SHP77 (cell line): ENCODE results near the gene ATP2B3.

Experiments used
- DNase-seq, 2 experiments: peaks; one replicate each; lab custom pipeline; 2025; lab: John Stamatoyannopoulos, UW

ATP2B3 gene

DNA sequence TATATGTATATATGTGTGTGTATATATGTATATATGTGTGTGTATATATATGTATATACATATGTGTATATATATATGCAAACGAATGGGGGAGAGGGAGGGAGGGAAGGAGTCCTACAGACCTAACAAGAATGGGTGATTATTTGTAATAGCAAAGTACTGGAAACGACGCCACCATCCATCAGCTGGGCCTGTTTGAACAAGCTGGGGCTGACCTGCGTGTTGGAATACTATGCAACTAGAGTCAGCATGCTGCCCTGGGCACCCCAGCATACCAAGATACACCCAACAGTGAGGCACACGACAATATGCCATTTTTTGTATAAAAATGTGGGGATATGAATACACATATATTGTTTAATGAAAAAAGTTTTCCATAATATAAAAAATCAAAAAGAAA is 103.1 kb downstream of the ATP2B3 start:
- DNase-seq = no peak

DNA sequence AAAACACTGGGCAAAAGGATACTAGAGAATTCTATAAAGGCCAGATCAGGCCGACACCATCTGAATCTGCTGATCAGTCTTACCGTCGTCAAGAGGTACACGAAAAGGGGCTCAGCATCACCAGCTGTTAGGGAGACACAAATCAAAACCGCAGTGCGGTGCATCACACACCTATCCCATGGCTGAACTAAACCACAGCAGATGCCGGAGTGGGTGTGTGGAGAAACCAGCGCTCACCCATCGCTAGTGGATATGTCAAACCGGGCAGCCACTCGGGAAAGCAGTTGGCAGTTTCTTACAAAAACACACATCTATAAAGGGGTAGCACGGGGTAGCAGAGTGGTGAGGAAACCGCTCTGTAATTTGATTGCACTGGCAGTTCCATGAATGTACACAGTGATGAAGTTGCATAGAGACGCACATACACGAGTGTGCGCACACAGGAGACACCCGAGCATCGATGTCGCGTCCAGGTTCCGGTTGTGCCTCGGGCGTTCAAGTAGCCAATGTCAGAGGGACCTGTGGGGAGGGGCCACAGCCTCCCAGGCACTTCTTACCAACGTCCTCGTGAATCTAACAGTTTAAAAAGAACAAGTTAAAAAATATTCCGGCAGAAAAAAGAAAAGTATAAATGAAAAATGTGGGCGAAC is 104.6 kb downstream of the ATP2B3 start:
- no peak for DNase-seq

DNA sequence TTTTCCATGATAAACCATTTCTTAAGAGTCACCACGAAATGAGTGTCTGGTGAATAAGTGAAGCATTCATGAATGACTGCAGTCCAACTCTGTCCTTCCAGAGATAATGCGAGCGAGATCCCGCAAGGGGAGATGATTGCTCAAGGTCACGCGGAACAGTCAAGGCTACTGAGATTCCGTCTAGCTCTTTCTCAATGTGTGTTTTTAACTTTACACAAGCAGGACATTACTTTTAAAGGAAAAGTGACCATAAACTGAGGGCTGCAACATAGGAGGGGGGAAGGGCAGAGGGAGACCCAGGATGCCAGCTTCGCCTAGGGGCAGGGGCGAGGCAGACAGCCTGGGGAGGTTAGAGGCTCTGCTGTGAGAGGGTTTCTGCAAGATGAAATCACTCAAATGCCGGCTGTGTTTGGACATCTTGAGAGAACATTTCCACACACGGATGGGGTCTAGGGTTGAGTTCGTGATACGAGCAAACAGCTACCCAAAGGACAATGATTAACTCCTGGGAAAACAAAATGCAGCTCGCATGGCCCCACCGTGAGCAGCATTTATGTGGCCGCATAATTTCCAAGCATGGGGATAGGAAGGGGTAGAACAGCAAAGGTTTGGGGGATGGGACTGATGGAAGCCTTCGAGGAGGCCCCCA is 105.3 kb downstream of the ATP2B3 start:
- DNase-seq = no peak

GRCh38 chrX:153623310-153624029 is 106.0 kb downstream of the ATP2B3 start:
- no peak for DNase-seq

DNA sequence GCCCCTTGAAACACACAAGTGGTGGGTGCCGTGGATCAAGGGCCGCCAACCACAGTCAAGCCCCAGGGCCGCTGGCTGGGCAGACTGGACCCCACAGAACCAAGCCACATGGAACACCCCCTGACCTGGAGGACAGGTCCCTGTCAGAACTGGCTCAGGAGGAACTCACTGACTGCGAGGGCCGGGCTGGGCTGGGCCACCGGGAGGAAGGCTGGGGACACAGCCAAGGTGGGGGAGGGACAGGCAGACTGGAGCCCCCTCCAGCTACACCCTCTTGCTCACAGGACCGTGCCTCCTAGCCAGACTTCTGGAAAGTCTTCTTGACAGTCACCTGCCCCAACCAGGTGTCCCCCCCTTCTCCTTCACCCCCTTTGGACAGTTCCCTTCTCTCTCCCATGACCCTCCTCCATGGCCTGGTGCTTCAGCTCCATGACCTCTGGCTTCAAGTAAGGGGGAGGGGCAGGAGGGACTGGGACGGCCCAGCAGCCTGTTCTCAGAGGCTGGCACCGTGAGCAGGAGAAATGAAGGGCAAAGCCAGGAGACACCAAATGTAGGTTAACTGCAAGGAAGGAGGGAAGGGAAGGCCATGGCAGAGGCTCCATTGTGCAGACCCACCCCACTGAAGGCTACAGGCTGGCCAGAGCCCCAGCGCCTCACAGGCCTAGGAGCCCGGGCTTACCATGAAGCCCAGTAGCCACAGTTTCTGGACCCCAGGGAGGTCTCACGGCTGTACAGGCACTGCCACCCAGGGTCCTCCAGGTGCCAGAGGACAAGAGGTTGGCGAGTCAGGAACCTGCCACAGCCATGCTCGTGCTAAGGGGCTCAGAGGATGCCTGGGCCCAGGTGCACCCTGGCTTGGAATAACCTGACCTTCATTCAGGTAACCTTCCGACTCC is 107.0 kb downstream of the ATP2B3 start:
- no peak for DNase-seq

DNA sequence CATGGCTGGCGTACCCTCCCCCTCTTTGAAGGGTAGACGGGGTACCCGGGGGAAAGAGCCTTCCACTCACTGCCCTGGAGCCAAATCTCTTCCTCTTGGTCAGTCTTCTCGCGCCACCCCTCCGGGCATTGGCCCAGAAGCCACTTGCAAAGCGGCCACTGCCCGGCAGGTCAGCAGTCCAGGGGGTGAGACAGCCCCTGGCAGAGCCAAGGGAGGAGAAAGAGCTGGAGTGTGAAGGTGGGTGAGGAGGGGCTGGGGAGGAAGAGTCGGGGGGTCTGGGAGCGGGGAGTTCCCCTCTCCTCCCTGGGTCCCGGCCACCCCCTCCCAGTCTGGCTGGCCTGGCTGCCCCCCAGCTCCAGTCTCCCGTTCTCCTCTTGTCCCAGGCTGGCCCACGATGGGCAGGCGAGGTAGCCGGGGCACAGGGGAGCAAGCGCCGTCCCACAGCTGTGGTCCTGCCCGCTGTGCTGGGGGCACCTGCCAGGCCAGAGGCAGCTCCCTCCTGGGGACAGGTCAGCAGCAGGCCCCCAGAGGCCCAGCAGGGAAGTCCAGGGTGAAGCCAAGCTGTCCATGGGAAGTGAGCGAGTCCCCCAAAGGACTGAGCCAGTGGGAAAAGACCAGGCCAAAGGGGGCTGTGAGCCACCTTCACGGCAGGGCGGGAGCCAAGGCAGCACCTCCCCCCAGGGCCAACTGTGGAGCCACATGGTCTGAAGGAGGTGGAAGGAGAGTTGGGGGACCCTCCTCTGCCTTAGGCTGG is 108.0 kb downstream of the ATP2B3 start:
- DNase-seq = no peak

- no peak for DNase-seq
Measured at GRCh38 chrX:153626025-153626633, 108.7 kb downstream of the ATP2B3 start.

GRCh38 chrX:153626863-153627674 is 109.6 kb downstream of the ATP2B3 start:
- no peak for DNase-seq

- no peak for DNase-seq
Measured at GRCh38 chrX:153627675-153628111, 110.3 kb downstream of the ATP2B3 start.

GRCh38 chrX:153628129-153628528 is 110.7 kb downstream of the ATP2B3 start:
- DNase-seq = no peak

DNA sequence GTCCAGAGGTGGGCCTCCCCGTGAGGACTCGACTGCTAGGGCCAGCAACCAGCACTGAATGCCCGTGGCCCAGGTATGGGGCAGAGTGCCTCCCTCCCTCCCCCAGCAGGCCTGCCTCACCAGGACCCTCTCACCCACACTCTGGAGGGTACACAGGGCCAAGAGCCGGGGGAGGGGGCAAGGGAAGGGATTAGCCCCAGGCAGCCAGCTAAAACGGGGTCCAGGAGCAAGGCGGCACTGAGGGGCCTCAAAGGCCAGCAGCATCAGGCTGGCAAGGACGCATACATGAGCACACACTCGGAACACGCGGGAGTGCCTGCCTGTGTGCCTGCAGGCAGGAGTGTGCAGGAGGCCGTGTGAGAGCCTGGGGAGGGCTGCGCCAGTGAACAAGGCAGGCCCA is 111.2 kb downstream of the ATP2B3 start:
- no peak for DNase-seq

- DNase-seq = no peak
Measured at GRCh38 chrX:153631346-153631745, 113.9 kb downstream of the ATP2B3 start.

DNA sequence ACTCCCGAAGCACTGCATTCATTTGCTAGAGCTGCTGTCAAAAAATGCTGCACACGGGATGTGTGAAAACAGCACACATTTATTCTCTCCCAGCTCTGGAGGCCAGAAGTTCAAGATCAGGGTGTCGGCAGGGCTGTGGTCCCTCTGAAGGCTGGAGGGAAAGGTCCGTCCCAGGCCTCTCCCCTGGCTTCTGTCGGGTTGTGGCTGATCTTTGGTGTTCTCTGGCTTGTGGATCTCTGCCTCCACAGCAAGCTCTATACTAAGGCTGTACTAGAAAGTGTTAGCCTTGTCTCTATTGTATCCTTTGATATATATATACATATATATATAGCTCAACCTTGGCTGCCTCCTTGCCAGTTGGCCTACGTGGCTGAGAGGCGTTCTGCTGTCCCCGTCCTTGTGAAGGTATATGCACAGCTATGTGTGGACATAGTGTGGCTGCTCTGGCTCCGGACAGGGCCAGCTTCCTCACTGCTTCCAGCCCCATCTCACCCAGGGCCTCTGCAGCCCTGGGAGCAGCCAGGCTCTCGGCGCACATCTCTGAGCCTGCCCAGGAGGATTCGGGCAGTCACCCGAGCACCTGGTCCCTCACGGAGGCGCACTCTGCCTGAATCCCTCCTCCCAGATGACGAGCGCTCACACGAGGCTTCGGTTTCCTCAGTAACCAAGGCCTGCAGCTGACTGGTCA is 114.6 kb downstream of the ATP2B3 start:
- DNase-seq = no peak
